HG02938 (cell line): ENCODE measurements around the gene CDPF1.
"Not testable (repeated sequence)": the region's sequence is repeated elsewhere in the genome, so short reads cannot be mapped to it uniquely, and the experiment has no call there.

Experiments used
- ATAC-seq: cut with Tn5 transposase; IDR thresholded peaks from one replicate; pipeline ENCODE4 v1.9.1; 2021; ENCODE audit warnings: mild to moderate bottlenecking, moderate library complexity; ENCODE audit not compliant: unreplicated experiment

The CDPF1 gene

DNA sequence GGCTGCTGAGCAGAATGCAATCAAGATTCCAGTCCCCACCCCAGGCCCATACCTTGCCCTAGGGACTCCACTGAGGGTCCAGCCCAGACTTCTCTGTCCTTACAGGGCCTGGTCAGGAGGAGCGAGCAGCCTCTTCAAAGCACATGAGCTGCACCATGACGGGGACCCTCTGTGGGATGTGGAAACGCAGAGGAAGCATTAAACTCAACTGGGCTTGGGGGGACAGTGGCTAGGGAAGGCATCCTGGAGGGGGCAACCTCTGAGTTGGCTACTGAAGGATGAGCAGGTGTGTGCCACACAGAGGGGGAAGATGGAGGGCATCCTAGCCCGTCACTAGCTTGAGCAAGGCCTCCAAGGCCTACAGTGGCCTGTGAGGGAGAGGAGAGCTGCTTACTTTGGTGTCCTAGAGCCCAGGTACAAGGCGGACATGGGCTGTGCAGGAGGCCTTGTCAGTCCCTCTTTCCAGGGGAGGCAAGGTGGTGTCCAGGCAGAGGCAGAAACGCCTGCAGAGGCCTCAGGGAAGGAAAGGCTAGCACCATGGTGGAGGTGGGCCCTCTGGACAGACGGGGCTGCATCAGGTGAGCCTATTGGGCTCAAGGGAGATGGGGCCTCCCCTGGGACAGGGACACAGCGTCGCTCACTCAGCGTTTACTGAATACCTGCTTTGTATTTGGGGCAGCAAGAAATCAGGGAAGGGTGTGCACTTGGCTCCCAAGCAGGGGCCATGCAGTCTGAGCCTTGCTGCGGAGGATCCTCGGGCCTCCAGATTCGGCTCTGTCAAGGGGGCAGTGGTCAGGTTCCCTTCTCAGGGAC is 32.0 kb upstream of the CDPF1 start:
- no peak for ATAC-seq

- ATAC-seq: no peak
Observed at GRCh38 chr22:46280999-46281623, 31.0 kb upstream of the CDPF1 start.

- no peak for ATAC-seq
Observed at GRCh38 chr22:46280063-46280817, 30.1 kb upstream of the CDPF1 start.

GRCh38 chr22:46278656-46279645 is 28.9 kb upstream of the CDPF1 start:
- no peak for ATAC-seq

GRCh38 chr22:46276563-46276962 is 26.5 kb upstream of the CDPF1 start:
- no peak for ATAC-seq

DNA sequence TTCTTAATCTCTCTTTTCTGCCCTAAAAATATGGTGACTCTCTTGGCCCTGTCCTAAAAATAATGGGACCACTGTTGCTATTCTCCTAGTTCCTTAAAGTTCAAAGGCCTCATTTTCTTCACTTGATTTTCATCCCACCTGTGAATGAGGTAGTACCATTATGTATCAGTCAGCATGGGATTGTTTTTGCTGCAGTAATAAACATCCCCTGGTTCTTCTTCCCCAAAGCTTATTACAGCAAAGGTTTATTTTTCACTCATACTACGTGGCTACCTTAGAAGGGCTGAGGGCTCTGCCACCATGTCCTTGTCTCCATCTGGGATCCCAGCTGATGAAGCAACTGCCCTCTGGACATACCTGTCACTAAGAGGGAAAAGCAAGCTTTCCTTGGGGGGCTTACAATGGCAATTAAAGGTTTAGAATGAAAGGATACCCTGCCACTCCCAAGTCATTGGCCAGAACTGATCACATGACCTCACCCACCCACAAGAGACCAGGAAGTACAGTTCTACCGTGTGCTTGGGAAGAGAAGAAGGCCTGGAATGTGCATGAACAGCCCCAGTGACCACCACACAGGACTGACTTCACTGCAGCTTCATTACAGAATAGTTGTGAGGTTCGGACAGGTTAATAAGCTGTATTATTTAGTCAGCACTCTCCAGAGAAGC is 25.5 kb upstream of the CDPF1 start:
- ATAC-seq: no peak

DNA sequence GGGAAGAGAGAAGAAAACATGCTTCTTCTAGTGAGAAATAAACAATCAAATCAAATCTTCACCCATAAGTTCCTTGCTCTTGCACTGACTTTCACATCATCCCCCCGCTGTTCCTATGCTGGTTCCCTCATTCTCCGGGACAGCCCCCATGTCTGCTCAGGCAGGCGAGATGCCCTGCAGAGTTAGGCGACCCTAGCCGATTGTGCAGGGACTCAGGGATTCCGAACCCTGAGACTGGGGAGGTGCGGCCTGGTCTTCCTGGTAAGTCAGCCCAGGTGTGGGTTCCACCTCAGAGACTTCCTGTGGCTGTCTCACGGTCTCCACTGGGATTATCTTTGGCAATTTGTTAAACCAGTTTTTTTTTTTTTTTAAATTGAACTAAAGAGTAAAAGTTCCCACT is 24.3 kb upstream of the CDPF1 start:
- ATAC-seq: no peak

DNA sequence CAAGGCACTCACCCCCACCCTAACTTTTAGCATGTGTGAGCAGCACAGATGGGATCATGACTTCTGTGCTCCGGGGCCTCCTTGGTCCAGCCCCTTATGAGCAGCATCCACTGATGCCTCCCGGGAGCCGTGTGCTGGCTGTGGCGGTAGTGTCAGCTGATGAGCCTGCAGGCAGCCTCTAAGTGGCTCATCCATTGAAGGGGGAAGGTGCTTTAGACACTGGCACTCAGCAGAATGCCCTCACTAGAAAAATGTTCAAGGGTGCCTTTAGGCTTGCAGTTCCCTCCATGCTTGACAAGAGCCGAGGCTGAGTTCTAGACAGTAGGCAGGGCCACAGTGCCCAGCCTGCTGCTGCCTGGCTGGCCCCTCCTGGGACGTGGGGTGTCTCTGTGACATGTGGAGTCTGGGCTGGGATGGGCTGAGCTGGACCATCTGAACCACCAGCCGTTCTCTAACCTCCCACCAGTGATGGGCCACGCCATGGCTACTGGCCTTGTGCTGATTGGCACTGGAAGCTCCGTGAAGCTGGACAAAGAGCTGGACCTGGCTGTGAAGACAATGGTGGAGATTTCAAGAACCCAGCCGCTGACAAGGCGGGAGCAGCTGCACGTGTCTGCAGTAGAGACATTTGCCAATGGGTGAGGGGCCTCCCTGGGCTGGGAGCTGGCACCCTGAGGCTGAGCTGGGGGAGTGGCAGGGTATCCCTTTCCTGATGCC is 23.5 kb upstream of the CDPF1 start:
- no peak for ATAC-seq

GRCh38 chr22:46272762-46273431 is 22.8 kb upstream of the CDPF1 start:
- ATAC-seq: no peak

GRCh38 chr22:46272196-46272595 is 22.1 kb upstream of the CDPF1 start:
- ATAC-seq: no peak

- no peak for ATAC-seq
Observed at GRCh38 chr22:46269564-46269963, 19.5 kb upstream of the CDPF1 start.

DNA sequence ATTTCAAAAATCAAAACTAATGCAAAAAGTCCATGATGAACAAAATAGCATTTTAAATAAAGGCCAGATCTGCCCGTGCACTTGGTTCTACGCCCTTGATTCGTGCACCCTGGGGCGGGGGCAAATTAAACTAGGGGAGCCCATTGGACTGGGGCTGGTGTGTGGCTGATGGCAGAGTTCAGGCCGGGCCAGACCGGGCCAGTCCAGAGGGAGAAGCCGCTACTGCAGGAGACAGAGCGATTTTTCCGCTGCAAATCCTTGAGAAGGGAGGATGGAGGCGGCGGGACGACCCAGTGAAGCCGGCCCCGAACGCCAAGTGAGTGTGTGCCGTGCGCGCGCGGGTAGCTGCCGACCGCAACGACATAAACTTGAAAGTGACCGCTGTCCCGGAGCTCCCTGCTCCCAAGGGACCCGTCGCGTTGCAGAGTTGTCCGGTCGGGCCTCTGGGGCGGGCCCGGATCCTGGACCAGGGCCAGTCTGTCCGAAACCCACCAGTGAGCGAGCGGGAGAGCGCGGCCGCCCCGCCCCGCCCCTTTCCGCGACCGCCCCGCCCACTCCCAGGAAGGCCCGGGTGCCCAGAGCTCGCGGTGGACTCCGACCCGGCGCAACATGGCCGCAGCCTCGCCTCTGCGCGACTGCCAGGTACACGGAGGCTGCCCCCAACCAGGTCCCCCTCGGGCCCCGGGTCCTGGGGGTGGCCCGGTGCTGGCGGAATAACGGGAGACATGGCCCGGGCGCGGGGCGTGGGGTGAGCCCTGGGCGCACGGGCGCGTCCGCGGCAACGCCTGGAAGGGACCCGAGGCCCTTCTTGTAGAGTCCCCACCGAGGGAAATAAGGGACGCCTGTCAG is 17.6 kb upstream of the CDPF1 start, which contains the start of gene TTC38:
Gene TTC38, plus strand, starts transcription at position 578 of the 849 bp plus-strand sequence. Its CDS starts 32 bp downstream, at position 610.
- no peak for ATAC-seq

- ATAC-seq: not testable (repeated sequence)
Observed at GRCh38 chr22:46265627-46266026, 15.5 kb upstream of the CDPF1 start.

DNA sequence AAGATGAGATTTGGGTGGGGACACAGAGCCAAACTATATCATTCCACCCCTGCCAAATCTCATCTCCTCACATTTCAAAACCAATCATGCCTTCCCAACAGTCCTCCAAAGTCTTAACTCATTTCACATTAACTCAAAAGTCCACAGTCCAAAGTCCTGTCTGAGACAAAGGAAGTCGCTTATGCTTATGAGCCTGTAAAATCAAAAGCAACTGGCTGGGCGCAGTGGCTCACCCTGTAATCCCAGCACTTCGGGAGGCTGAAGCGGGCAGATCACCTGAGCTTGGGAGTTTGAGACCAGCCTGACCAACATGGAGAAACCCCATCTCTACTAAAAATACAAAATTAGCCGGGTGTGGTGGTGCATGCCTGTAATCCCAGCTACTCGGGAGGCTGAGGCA is 14.4 kb upstream of the CDPF1 start:
- ATAC-seq: not testable (repeated sequence)

GRCh38 chr22:46263216-46263590 is 13.1 kb upstream of the CDPF1 start, which contains the start of gene PKDREJ:
Gene PKDREJ, minus strand, starts transcription at chr22:46263343. Its CDS starts 21 bp downstream, at chr22:46263322.
- ATAC-seq: no peak

DNA sequence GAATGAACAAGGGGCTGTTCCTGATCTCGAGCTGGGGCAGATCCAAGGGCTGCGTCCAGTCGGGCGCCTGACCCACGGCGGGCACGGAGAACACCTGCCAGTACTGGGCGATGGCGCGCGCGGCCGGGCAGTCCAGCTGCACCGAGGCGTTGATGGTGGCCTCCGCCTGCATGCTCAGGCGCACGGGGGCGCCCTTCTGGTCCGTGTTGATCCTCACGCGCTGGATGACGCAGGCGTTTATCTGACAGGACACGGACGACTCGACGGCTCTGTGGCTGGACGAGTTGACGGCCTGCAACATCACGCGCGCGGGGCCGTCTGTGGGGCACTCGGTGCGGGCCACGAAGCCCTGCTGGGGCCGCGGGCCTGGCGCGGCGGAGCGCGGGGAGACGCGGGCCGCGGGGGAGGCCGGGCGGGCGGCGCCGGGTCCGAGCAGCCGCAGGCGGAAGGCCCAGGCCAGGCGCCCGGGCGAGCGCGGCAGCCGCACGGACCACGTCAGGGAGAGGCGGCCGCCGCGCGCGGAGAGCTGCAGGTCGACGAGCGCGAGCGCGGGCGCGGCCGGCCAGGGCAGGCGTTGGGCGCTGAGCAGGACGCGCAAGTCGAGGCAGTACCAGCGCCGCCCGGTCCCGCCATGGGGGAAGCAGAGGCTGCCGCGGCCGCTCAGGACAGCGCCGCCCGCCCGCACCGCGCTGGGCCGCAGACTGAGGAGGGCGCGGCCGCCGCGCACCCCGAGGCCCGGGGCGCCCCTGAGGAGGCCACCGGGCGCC is 12.5 kb upstream of the CDPF1 start:
- ATAC-seq: no peak

GRCh38 chr22:46260038-46260437 is 9.9 kb upstream of the CDPF1 start:
- ATAC-seq: no peak
